Stimulated activated CD8-positive, alpha-beta memory T cell treated with anti-CD3 and anti-CD28 coated beads, Interleukin-4, amount 100 ng/mL, for 24 hours (primary cell): Measurements from ENCODE around the gene GCNA.
"Not testable (repeated sequence)": the region's sequence is repeated elsewhere in the genome, so short reads cannot be mapped to it uniquely, and the experiment has no call there.

Source experiments
- DNase-seq: peaks from one replicate; pipeline ENCODE4 v3.0.0-alpha.2; 2020; ENCODE audit warnings: low read depth

GCNA gene

DNA sequence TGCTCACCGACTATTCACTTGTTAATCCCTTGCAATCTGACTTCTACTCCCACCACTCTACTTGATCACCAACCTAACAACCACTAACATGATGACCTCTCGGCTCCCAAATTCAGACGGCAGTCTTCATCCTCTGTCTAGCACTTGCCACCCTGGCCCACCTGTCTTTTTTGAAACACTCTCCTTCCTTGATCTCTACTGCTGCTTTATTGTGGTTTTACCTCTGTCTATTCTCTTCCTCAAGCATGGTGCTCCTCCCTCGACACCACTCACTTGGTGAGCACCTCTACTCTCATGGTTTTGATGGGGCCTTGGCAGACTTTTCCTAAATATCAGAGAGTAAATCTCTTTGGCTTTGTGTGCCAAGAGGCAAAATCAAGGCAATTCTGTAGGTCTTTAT, 61.8 kb downstream of the GCNA start:
- DNase-seq: no peak

DNA sequence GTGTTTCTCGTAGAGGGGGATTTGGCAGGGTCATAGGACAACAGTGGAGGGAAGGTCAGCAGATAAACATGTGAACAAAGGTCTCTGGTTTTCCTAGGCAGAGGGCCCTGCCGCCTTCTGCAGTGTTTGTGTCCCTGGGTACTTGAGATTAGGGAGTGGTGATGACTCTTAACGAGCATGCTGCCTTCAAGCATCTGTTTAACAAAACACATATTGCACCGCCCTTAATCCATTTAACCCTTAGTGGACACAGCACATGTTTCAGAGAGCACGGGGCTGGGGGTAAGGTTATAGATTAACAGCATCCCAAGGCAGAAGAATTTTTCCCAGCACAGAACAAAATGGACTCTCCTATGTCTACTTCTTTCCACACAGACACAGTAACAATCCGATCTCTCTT, 66.2 kb downstream of the GCNA start:
- DNase-seq: not testable (repeated sequence)

DNA sequence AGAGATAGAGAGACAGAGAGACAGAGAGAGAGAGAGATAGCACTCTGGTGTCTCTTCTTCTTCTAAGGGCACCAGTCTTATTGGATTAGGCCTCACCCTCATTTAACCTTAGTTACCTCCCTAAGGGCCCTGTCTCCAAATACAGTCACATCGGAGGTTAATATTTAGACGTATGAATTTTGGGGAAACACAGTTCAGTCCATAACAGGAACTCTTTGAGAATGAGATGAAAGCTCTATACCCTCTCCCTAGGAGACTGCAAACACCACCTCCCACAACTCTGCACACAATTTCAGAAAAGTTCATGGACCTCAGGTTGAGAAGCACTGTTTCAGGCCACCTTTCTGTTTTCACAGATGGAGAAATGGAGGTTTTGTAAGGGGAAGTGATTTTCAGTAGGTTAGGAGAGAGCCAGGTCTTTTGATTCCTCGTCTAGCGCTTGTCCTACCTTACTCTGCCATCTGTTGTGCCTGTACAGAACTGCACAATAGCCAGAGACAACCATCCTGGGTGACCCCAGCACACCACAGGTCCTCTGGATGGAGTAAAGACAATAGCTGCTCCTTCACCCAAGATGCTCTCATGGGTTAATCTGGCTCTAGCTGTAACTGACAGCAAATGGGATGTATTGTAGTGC, 72.2 kb downstream of the GCNA start:
- DNase-seq: no peak

DNA sequence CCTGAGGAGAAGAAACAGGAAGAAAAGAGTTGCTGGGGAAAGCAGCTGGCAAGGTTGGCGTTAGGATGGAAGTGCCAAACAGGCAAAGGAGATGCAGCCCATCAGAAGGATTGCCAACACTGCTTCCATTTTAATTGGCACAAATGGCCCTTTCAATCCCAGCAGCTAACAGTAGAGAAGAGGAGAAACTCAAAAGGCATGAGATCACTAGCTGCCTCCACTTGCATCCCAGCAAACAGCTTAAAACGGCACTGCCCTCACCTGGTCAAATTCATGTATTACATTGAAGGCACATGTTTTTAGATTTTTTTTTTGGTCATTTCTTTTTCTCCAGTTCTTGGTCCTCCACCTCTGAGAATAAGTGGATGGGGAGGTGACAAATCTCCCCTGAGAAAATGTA, 74.2 kb downstream of the GCNA start:
- DNase-seq: peak; percentile 26

DNA sequence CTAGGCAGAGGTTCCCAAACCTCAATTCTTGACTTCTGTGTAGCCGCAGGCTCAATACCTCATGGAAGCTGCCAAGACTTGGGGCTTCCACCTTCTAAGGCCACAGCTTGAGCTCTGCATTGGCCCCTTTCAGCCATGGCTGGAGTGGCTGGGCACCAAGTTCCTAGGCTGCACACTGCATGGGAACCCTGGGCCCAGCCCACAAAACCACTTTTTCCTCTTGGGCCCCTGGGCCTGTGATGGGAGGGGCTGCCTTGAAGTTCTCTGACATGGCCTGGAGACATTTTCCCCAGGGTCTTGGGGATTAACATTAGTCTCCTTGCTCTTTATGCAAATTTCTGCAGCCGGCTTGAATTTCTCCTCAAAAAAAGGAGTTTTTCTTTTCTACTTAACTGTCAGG, 75.1 kb downstream of the GCNA start:
- no peak for DNase-seq

DNA sequence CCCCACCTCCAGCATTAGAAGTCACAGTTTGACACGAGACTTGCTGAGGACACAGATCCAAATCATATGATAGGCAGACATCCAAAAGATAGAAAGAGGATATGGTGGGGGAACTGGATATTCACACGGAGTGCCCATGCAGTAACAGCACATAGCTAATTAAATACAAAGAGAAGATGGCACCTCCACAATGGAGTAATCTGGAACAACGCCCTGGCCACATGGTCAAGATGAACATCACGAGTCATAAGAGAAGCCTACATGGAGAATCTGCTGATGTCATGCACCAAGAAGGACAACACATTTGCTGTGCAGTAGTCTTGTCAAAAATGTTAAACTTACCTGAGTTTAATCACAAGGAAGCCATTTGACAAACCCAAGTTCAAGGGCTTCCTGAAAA, 79.0 kb downstream of the GCNA start:
- no peak for DNase-seq

DNA sequence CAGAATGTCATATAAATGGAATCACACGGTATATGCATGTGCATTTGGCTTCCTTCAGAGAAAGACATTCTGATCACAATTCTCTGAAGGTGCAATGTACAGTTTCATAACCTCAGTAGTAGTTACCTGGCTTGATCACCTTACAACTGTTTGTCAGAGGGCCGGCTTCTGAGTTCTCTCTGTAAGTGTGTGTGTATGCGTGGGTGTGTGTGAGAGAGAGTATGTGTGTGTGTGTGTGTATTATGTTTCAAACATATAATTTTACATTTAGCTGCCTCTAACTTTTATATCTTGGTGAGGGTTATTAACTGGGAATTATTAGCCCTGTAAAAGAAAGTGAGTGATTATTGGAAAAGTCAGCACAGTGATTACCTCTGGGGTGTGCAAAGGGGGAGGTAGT, 81.1 kb downstream of the GCNA start:
- no peak for DNase-seq

DNA sequence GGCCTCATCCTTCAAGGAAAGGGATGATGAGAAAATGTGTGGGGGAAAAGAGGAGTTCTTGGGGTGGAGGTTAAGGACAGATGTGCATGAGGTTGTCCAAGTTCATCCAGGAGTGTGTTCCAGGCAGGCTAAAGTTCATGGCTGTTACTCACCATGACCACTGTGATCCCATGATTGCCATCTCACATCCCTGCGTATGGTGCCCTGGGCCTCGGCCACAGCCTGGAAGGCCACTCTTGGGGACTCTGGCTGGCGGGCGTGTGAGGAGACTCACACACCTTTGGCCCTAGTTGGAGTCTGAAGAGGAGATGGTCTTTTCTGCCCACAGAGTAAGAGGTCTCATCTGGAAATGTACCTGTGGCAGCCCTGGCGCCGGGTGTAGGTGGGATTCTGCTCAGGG, 81.7 kb downstream of the GCNA start:
- DNase-seq: no peak

DNA sequence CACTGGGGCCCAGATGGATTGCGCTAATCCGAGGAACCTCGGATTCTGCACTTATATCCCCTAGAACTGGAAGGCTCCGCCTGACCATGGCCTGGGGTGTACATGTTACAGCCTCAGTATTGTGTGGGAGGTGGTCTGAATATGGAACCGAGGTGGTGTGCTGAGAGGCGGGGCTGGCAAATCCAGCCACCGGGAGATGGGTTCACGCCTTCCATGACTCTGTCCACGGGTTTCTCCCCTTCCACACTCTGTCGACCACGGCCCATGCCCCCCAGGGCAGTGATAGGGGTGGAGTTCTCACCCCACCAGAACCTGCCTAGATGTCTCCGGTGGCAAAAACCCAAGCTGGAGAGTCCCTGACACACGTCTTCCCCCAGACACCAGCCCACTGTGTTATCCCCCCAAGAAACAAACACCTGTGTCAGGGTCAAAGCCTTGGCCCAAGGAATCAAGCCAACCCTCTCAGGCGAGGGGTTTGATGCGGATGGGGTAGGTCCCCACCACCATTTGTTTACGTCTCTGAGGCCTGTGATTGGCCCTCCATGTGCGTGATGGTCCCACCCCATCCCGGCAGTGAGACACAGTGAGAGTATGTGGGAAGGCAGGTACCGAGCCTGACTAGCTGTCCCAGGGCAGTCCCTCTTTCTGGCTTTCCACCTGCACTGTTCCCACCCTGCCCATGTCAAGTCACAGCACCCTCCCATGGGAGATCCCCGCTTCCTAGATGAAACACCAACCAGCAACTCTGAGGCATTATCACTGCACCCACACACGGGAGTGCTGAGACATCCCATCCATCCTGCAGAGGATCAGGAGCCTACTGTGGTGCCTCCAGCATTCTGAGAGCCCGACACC, 82.6 kb downstream of the GCNA start:
- no peak for DNase-seq

DNA sequence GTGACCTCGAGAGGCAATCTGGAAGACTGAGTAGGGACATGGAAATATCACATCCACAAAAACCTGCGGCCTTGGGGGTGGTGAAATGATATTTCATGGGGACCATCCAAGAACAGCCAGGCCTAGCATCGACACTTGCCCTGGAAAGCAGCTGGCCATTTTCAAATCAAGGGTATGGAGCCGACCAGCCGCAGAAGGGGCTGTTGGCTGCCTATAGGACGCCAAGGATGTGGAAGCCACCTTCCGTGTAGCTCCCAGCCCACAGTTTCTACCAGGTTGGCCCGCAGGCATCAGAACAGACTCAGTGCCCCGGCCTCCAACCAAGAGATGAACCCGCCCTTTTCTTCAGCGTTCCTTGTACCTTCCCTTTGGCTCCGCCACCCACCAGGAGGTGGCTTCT, 83.7 kb downstream of the GCNA start:
- no peak for DNase-seq

DNA sequence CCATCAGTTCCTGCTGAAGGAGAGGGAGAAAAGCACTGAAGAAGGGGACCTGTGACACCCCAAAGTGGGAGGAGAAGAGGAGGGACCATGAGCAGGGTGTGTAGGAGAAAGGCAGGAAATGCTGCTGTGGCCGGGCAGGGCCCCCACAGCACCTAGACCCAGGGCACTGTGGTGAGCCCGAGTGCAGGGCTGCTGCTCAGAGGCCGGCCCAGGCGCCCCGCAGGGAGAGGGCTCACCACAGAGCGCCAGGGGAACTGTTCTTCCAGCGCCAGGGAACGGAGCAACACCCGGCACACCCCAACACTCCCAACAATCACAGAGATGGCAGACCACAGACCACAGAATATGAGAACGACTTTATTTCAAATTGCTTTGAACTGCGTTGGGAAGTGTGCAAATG, 84.4 kb downstream of the GCNA start:
- DNase-seq: not testable (repeated sequence)
